OCI-M2 (cell line): ENCODE data around the gene ADGRG1.
"Not testable (repeated sequence)": the region's sequence is repeated elsewhere in the genome, so short reads cannot be mapped to it uniquely, and the experiment has no call there.

ENCODE experiments used
- DNase-seq: peaks from one replicate; lab custom pipeline; 2025; ENCODE audit not compliant: unreplicated experiment; lab: John Stamatoyannopoulos, UW

ADGRG1 gene

DNA sequence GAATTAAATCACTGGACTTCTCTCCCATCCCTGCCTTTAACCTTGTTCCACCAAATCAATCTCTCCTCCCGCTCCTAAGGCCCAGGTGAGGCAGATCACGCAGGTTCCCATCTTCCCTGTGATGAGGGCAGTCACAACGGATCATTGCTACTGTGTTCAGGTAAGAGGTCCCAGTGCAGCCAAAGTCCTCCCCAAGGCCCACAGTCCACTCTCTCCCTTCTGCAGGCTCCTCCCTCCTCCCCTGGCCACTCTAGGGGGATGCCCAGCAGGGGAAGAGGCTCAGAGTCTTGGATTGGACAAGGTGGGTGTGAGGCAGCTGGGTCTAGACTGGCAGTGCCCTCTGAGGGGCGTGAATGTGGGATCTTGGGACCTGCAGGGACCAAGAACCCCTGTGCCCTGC is 37.1 kb downstream of the ADGRG1 start:
- DNase-seq = no peak

DNA sequence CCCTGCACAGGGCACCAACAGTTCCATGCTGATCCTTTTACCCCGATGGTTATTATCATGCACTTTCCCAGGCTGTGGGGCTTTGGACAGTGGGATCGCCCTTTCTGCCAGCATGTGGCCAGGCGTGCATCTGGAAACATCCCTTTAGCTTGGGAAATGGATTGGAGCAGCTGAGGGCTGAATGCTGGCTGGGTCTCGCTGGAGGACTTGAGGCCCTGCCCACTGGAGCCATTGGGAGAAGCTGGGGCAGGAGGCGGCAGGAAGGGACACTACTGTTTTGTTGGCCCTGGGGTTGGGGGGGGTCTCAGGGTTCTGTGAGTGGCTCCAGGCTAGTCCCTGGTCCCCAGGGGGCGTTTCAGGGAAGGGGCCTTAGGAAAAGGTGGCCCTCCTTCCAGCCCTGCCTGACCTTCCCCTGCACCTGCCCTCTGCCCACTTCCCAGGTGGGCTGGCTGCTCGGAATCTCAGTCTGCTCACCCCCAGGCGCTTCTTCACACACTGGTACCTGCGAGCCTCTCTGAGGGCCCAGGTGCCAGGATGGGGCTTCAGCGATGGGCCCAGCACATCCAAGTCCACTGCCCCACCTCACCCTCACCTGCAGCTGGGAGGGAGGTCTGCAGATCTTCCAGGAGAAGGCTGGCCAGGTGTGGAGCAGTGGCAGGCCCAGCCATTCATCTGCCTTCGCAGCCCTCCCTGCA is 38.1 kb downstream of the ADGRG1 start:
- no peak for DNase-seq

DNA sequence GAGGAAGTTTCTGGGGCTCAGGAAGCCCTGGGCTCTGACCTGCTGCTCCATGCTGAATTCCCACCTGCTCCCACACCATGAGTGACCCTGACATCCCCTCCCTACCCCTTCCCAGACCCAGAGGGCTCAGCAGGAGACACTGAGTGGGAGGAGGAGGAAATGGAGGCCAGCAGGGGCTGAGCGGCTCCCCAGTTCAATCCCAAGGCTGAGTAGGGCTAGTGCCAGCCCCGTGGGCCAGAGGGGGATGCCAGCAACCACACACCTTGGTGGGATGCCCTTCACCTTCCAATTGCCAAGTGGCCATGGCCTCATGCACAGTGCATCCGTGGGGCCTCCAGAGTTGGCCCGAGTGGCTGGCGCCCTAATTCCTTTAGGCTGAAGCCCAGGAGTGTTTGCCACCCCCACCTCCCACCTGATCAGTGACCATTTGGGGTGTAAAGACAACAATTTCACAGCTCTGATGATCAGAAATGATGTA is 38.7 kb downstream of the ADGRG1 start:
- no peak for DNase-seq

DNA sequence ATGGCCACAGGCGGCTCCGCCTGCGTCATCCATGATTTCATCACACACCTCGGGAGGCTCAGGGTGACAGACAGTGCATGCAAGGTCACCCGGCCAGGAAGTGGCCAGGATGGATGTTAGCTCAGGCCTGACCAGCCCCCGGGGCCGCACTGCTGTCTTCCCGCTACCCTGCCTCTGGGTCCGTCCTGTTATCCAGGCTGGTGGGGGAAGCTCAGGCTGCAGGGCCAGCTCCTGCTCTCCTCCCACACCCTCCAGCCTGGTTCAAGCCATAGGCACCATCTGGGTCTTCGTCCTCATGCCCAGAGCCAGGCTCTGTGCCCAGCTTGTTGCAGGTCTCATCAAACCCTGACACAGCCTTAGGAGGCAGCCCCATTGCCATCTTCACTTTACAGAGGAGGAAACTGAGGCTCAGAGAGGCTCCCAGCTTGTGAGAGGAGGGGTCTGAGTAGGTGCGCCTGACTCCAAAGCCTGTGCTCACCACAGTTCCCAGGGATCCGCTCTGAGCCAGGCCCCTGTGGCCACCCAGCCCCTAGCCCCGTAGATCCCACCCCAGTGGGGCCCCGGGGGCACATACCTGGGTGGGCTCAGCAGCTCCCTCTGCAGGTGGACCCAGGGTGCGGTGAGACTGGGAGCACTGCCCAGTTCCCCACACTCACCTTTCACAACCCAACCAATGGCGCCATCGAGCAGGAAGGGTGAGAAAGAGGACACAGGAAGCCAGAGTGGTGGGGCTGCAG is 39.3 kb downstream of the ADGRG1 start:
- no peak for DNase-seq

DNA sequence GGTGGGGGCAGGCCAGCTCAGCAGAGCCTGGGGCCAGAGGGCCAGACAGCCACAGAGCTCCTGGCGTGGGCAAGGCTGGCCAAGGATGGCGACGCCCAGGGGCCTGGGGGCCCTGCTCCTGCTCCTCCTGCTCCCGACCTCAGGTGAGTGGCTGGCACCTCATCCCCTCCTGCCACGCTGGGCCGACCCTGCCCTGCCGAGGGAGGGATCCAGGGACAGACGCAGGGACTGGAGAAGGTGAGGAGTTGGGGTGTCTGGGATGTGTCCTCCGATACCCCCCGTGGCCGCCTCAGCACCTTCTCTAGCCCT is 39.8 kb downstream of the ADGRG1 start, which contains the start of gene ADGRG3:
Gene ADGRG3, plus strand, starts transcription at position 44 of the 309 bp plus-strand sequence. Its CDS starts 42 bp downstream, at position 86.
- DNase-seq = no peak

DNA sequence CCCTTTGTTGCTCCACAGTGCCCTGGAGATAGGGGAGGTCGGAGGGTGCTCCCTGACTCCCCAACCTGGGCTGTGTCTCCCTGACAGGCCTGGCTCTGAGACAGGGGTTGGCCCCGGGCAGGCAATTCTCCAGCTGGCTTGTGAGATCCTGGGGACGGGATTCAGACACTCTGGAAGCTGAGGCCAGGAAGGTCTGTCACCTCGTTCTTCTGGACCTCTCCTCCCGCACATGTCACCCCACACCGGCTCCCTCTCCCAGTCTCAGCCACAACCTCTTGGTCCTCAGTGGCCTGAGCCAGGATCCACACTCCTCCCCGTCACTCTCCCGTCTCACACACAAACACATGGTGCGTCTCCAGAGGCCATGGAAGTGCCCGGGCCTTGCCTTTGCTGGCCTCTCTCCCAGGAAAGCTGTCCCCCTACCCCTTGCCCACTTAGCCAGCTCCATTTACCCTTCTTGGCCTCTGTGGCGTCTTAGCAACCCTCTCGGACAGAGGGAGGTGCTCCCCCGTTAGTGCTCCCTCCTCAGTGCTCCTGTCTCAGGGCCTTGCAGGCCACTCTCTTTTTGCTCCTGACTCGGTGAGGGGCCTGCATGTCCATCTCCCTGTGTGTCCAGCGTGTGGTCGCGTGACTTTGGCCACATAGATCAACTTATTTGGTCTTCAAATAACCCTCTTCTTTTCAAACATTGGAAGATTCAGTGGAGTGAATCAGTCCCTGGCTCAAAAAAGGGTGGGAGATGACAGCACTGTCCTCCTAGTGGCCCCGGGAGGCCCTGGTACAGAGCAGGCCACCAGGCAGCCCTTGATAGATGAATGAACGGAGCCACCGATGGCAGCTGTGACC is 40.4 kb downstream of the ADGRG1 start:
- DNase-seq = no peak

DNA sequence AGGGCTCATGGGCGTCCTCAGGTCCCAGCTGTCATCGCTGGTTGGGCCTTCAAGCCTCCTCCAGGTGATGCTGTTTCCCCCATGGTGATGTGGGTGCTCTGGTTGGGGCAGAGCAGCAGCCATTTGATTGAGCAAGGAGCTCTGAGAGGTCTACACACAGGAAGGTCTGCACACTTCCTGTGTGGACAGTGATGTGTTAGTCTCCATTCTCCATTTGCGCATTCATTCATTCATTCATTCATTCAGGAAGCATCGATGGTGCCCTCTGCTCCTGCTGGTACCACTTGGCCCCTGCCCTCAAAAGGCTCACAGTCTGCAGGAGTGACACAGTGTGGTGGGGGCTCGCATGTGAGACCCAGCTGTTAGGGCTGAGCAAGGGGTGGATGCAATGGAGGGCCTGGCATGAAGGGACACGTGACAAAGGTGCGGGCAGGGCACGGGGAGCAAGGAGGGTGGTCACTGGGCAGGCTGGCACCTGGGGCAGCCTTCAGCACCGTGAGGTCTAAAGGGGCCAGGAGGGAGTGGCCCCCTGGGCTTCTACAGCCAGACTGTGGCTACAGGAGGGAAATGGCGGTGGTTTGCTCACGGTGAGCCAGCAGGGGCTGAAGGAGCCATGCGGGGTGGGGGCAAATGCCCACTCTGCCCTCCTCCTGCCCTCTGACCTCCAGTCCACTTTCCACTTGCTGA is 41.2 kb downstream of the ADGRG1 start:
- DNase-seq = no peak

DNA sequence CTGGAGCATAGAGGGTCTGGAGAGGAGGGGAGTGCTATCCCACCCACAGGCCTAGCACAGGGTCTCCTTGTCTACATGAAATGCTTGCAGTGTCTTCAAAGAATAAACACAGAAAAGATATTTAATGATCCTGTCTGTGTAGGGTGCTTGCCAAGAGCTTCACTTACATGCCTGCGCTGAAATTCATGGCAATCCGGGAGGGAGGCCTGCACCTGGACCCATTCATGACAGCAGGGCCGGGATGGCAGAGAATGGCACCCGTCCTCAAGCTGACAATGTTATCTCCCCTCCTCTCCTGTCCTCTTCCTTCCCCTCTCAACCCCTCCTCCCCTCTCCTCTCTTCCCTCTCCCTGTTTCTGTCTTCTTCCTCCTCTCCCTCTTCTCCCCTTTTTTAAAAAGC is 41.8 kb downstream of the ADGRG1 start:
- DNase-seq = no peak

DNA sequence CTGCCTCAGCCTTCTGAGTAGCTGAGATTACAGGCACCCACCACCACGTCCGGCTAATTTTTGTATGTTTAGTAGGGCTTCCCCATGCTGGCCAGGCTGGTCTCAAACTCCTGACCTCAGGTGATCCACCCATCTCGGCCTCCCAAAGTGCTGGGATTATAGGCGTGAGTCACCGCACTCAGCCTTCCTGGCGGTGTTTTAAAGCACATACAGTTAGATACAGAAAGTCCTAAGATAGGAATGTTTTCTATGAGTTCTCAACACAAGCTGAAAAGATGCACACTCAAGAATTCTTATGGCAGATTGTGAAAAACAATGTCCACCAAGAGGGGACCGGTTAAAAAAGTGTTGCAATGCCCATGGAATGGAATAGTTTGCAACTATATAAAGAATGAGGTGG is 43.0 kb downstream of the ADGRG1 start:
- DNase-seq = not testable (repeated sequence)

DNA sequence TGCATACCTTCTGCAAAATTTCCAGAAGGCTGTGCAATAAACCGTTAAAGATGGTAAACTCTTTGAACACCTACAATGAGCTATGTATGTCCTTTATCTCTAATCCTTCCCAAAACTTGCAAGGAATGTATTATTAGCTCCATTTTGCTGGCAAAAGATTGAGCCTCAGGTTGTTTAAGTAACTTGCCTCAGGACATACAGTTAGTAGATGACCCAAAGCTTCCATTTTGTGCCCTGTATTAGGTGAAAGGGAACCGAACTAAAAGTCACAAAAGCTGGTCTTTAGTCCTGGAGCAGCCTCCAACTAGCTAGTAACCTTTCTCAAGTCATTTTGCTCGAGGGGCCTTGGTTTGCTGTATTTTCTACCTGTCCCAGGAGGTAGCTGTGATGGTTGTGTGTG is 44.0 kb downstream of the ADGRG1 start:
- DNase-seq = no peak

DNA sequence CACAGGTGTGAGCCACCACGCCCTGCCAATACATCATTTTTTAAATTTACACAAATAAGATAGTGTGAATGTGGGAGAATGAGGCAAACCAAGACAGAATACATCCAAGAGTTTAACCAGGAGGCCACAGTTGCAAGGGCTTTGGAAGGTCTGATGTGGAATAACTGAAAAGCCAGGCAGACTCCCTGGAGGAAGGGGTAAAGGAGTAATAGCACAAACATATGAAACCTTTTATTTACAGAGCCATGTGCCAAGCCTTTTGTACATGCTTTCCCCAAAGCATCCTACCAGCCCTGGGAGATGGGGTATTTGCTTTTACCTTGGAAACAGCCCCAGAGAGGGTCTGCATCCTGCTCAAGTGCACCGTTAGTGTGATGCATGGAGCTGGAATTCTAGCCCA is 44.4 kb downstream of the ADGRG1 start:
- no peak for DNase-seq

DNA sequence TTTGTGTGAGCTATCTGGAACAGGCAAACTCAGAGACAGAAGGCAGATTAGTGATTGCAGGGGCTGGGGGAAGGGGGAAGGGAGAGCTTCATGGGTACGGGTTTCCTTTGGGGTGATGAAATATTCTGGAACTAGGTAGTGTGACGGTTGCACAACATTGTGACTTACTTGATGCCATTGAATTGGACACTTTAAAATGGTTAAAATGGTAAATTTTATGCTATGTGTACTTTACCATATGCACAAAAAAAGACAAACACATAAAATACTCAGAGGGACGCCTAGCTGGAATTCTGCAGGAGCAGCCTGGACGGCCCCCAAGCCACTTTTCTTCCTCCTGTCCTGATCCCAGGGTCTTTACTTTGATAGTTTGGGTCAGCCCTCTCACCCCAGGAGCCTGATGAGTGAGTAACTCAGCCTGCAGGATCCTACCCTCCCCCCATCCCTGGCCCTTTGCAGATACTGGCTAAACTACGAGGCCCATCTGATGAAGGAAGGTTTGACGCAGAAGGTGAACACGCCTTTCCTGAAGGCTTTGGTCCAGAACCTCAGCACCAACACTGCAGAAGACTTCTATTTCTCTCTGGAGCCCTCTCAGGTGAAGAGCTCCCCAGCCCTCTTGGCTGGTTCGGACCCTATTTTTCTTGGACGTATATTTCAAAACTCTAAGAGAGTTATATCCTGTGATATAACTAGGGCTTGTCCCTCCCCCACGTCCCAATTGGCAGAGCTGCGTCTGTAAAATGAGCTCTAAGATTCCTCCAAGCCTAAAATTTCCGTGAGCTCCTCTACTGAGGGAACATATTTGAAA is 47.5 kb downstream of the ADGRG1 start:
- no peak for DNase-seq

DNA sequence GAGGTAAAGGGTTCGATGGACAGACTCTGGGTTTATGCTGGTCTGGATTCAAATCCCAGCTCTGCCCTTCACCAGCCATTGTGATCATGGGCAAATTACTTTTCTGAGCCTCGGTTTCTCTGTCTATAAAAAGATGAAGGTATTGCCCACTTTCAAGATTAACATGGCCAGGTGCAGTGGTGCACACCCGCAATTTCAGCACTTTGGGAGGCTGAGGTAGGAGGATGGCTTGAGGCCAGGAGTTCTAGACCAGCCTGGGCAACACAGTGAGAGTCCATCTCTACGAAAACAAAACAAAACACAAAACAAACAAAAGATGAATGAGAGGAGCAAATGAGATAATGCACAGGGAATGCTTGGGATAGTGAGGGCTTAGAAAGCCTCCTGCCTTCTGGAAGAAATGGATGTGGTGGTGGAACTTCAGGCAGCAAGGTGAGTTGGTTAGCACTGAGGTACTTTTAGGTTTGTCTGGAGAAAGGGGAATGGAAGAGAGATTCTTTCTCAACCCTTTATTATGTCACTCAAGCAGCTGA is 48.2 kb downstream of the ADGRG1 start:
- DNase-seq = no peak

DNA sequence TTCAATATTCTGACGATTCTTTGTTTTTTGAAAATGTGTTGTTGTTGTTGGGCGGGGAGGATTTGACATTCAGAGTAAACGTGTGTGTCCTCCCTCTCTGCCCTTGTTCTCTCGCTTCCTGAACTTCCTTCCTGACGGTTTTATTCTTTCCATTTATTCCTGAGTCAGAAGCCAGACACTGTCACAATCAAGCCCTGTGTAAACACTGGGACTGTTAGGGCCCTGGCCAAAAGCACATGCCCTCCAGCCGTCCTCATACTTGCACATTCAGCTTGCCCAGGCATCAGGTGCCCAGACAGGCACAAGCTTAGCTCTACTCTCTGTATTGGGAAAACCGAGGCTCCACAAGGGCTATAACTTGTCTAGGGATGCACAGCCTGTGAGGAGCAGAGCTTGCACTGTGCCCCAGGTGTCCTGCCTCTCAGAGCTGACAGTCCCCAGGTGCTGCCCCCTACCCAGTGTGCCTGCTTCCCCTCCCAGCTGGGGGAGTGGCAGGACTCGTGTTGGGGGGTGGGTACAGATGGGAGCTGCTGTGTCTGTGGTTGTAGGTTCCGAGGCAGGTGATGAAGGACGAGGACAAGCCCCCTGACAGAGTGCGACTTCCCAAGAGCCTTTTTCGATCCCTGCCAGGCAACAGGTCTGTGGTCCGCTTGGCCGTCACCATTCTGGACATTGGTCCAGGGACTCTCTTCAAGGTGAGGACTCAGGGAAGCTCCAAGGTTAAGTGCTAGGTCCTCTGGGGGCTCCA is 49.4 kb downstream of the ADGRG1 start:
- no peak for DNase-seq

DNA sequence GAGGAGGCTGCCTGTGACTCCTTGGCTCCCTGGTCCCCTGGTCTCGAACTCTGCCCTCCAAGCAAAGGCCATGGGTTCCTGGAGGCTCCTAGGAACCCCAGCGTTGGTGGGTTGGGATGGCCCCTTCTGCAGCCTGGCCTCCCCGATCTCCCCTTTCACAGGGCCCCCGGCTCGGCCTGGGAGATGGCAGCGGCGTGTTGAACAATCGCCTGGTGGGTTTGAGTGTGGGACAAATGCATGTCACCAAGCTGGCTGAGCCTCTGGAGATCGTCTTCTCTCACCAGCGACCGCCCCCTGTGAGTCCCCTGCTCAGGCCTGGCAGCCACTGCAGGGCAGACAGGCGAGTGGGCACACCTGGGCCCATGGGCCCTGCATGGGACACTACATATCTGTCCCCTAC is 50.6 kb downstream of the ADGRG1 start:
- DNase-seq = no peak

DNA sequence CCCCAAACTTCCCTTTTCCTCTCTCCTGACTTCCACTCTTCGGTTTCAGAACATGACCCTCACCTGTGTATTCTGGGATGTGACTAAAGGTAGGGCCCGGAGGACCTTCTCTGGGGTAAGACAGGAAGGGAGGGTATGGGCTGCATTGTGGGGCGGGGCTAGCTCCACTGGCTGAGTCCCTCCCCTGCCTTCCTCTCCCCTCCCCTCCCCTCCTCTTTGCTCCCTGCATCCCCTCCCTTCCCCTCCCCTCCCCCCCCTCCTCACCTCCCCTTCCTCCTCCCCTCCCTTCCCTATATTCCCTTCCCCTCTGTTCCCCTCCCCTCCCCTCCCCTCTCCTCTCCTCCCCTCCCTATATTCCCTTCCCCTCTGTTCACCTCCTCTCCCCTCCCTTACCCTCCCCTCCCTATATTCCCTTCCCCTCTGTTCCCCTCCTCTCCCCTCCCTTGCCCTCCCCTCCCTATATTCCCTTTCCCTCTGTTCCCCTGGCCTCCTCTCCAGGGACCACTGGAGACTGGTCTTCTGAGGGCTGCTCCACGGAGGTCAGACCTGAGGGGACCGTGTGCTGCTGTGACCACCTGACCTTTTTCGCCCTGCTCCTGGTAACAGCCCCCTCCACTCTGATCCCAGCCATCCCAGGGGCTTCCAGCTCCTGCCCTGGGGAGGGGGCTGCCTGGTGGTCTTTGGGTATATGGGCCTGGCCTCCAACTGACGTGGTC is 51.5 kb downstream of the ADGRG1 start:
- DNase-seq = no peak

DNA sequence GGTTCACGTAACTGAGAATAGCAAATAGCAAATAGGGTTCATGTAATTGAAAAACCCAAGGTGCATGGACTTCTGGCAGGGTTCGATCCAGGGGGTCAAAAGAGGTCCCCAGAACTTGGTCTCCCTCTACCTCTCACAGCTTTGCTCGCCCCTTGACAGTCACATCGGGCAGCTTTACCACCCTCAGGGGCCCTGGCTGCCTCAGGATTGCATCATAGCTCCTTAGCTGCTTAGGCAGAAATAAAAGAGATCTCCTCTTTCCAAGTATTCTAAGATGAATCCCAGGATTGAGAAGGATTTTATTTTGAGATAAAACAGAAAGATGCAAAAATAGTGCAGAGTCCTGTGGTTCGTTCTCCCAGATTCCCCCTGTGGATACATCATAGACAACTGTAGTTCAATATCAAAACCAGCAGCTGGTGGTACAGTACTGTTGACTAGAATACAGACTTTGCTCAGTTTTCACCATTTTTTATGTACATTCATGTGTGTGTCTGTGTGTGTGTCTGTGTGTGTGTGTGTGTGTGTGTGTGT is 52.5 kb downstream of the ADGRG1 start:
- no peak for DNase-seq

DNA sequence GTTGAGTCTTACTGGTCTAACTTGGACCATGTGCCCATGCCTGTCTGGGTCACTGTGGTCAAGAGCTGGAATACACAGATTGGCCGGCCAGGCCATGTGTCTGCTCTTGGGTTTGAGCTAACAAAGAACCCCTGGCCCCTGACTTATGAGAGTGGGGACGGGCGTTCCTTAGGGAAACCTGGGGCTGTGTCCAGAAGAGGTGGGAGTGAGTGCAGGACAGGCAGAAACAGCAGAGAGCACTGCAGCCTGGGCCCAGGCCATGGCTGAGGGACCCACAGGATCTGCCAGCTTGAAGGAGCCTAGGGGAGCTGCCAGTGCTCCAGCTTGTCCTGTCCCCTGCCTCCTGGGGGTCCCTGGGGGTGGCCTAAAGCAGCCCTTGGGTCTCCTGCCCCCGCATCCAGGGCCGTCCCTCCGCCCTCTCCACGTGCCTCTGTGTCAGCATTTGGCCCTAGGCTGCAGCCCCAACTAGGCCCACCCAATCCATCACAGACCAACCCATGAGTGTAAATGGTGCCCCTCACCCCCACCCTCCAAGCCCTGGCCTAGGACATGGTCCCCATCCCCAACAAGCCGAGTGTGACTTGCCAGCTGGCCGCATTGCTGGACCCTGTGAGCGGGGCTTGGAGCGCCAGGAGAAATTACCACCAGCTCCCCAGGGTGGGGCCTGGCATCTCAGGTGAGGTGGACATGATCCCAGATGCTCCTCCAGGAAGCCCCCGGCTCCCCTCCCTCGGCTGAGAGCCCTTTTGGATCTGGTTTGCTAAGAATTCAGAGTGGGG is 53.7 kb downstream of the ADGRG1 start:
- DNase-seq = no peak
